Natural killer cell treated with Interleukin-12 subunit alpha and Interleukin-12 subunit beta and Interleukin-15 and Interleukin-18, amount 100 ng/mL, for 72 hours (primary cell): ENCODE results near the gene NDEL1. TPM values are rescaled to one million over a fixed set of nuclear protein-coding genes. Genes with fewer than 3 reads are reported as not detected.
"Not testable (repeated sequence)": the region's sequence is repeated elsewhere in the genome, so short reads cannot be mapped to it uniquely, and the experiment has no call there.

Experiments
- ATAC-seq, 2 donors: fragments of 150-1000 bp; cut with Tn5 transposase in 1 of 2; sonication (Bioruptor Pico), chemical (Tn5 transposase) in 1 of 2; 2 replicates each; pipeline ENCODE4 v1.10.0; 2021
- DNase-seq: peaks from one replicate; pipeline ENCODE4 v3.0.0; 2022; ENCODE audit warnings: low spot score
- H3K27ac Mint-ChIP-seq, 2 donors: 1 replicate in 1 of 2; 2 replicates in 1 of 2; pipeline ENCODE4 v1.8.0; 2022; ENCODE audit warnings: mixed read lengths in 2 of 2, mild to moderate bottlenecking in 1 of 2, moderate library complexity in 1 of 2
- H3K27me3 Mint-ChIP-seq, 2 donors: 1 replicate in 1 of 2; 2 replicates in 1 of 2; pipeline ENCODE4 v1.8.0; 2022; ENCODE audit warnings: mixed read lengths in 2 of 2
- H3K36me3 Mint-ChIP-seq: one replicate; pipeline ENCODE4 v1.8.0; 2022; ENCODE audit warnings: mixed read lengths
- H3K4me1 Mint-ChIP-seq, 2 donors: 1 replicate in 1 of 2; 2 replicates in 1 of 2; pipeline ENCODE4 v1.8.0; 2022; ENCODE audit warnings: low read depth in 2 of 2, mixed read lengths in 2 of 2, mild to moderate bottlenecking in 1 of 2
- H3K4me3 Mint-ChIP-seq: one replicate; pipeline ENCODE4 v1.8.0; 2022; ENCODE audit warnings: mixed read lengths
- H3K9me3 Mint-ChIP-seq: 2 replicates; pipeline ENCODE4 v1.8.0; 2022; ENCODE audit warnings: mixed read lengths
- total RNA-seq, 2 donors: library from RNA; stranded (reverse); gene quantifications; one replicate each; pipeline ENCODE4 v1.2.3, GENCODE V29; 2022

NDEL1 gene, protein sequence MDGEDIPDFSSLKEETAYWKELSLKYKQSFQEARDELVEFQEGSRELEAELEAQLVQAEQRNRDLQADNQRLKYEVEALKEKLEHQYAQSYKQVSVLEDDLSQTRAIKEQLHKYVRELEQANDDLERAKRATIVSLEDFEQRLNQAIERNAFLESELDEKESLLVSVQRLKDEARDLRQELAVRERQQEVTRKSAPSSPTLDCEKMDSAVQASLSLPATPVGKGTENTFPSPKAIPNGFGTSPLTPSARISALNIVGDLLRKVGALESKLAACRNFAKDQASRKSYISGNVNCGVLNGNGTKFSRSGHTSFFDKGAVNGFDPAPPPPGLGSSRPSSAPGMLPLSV
- total RNA-seq = 100 to 1,000 TPM in 1 of 2 donors, 10 to 100 TPM in 1; 94.9 to 101 TPM

DNA sequence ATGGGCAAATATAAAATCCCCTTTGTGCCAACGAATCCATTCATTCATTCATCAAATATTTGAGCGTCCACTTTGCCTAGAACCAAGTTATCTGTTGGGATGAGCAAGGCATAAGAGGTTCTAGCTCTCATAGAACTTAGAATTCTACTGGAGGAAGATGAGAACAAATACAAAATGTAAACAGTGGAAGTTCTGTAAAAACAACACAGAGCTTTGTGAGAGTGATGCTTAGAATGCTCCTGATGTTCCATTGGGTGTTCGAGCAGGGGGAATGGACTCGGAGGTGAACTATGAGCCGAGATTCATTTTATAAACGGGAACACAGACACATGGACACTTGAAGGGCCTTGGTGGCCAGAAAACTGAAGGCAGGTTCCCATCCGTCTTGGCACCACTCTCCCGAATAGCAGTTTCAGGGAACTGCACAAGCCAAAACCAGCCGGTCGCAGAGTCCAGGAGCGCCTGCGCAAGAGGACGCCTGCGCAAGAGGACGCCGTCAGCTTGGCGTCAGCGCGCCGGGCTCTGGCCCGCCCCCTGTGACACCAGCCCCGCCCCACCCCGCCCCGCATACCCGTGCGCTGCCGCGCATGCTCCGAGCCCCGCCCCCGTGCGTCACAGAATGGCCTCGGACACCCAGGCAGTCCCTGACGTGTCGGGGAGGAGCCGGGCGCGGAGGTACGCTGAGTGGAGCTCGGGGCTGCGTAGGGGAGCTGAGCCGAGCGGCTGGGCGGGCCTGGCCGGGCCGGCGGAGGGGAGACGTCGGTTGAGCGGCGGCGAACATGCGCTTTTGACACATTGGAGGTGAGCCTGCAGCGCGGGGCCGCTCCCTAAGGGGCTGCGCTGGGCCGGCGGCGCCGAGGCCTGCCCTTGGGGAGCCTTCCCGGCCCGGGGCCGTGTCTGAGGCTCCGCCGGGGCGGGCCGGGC is at the start of gene NDEL1:
Gene NDEL1 (plus strand): TSS at position 640 of the 924 bp plus-strand sequence. CDS start 8,388 bp downstream, outside the sequence.
- DNase-seq (peak; percentile 99), ATAC-seq (peak; percentile 98)
- peaks cover 15 to 25% of the 10 kb centered on the region in 2 donors for H3K4me1 Mint-ChIP-seq
- H3K9me3 Mint-ChIP-seq = no peaks in the 10 kb centered on the region
- peak within 1 kb of the TSS; percentile 93 for H3K4me3 Mint-ChIP-seq
- H3K27ac Mint-ChIP-seq = peak within 1 kb of the TSS; percentile 86 to 98
- no peaks in the 10 kb centered on the region for H3K27me3 Mint-ChIP-seq
- peaks cover 5% of the 10 kb centered on the region for H3K36me3 Mint-ChIP-seq

GRCh38 chr17:8386841-8387240 is 48.8 kb upstream of the NDEL1 start:
- no peak overlapping the region for H3K27ac Mint-ChIP-seq
- H3K4me3 Mint-ChIP-seq = peak overlapping the region; percentile 49
- peaks cover 15% of the 10 kb centered on the region for H3K36me3 Mint-ChIP-seq
- H3K4me1 Mint-ChIP-seq = peaks cover 48 to 49% of the 10 kb centered on the region in 2 donors
- ATAC-seq (no peak), DNase-seq (no peak)
- no peaks in the 10 kb centered on the region for H3K9me3 Mint-ChIP-seq
- H3K27me3 Mint-ChIP-seq = no peaks in the 10 kb centered on the region

- ATAC-seq = no peak
- no peak for DNase-seq
- Mint-ChIP-seq H3K9me3 (no peaks in the 10 kb centered on the region), H3K4me1 (peaks cover 40 to 42% of the 10 kb centered on the region in 2 donors), H3K27me3 (no peaks in the 10 kb centered on the region), H3K36me3 (peaks cover 2% of the 10 kb centered on the region), H3K27ac (peak overlapping the region in 1 of 2 donors; percentile 46), H3K4me3 (peak overlapping the region; percentile 51)
These were observed 47.6 kb upstream of the NDEL1 start for GRCh38 chr17:8387914-8388651.

GRCh38 chr17:8391711-8392110 is 44.0 kb upstream of the NDEL1 start:
- Mint-ChIP-seq H3K27me3 (peaks cover 7 to 10% of the 10 kb centered on the region in 2 donors), H3K36me3 (no peaks in the 10 kb centered on the region), H3K4me1 (peaks cover 30 to 34% of the 10 kb centered on the region in 2 donors), H3K27ac (no peak overlapping the region), H3K4me3 (no peak overlapping the region), H3K9me3 (no peaks in the 10 kb centered on the region)
- ATAC-seq (no peak), DNase-seq (no peak)

DNA sequence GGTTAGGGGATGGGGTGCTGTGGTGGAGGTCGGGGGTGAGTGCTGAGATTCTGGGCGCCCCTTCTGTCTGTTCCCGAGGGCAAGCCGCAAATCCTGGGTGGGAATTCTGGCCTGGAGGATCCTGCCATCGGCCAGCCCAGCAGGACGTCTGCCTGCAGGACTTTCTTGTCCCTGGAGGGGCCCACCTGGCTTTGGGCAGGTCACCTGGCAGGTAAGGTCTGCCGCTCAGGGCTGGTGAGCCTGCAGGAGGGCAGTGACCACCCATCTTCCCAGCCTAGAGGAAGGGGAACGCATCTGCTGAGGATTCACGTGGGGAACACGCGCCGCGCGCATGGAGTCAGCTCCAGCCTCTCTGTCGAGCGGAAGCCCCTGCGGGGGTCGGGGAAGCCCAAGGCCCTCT is 43.4 kb upstream of the NDEL1 start:
- no peak for DNase-seq
- Mint-ChIP-seq H3K27ac (no peak overlapping the region), H3K4me1 (peaks cover 29 to 32% of the 10 kb centered on the region in 2 donors), H3K27me3 (peaks cover 8 to 11% of the 10 kb centered on the region in 2 donors), H3K9me3 (no peaks in the 10 kb centered on the region), H3K4me3 (no peak overlapping the region), H3K36me3 (no peaks in the 10 kb centered on the region)
- no peak for ATAC-seq

GRCh38 chr17:8392674-8393469 is 42.8 kb upstream of the NDEL1 start:
- ATAC-seq (no peak), DNase-seq (no peak)
- Mint-ChIP-seq H3K27me3 (peaks cover 11 to 17% of the 10 kb centered on the region in 2 donors), H3K27ac (peak overlapping the region in 1 of 2 donors; percentile 85), H3K9me3 (no peaks in the 10 kb centered on the region), H3K36me3 (no peaks in the 10 kb centered on the region), H3K4me1 (peaks cover 23 to 26% of the 10 kb centered on the region in 2 donors), H3K4me3 (no peak overlapping the region)

- peak overlapping the region; percentile 39 to 85 for H3K27ac Mint-ChIP-seq
- DNase-seq = no peak
These were observed 42.0 kb upstream of the NDEL1 start for GRCh38 chr17:8393470-8394231.

DNA sequence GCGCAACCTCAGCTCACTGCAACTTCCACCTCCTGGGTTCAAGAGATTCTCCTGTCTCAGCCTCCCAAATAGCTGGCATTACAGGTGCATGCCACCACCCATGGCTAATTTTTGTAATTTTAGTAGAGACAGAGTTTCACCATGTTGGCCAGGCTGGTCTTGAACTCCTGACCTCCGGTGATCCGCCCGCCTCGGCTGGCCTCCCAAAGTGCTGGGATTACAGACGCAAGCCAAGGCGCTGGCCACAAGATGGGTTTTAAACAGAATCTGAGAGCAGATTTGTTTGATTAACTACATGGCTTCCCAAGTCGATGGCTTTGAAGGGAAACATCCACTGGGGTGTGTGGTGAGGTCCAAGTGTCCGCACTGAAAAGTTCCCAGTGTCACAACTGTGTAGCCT is 41.2 kb upstream of the NDEL1 start:
- H3K36me3 Mint-ChIP-seq, H3K4me3 Mint-ChIP-seq, H3K27ac Mint-ChIP-seq, H3K9me3 Mint-ChIP-seq, ATAC-seq, DNase-seq: not testable (repeated sequence)
- peaks cover 12 to 13% of the 10 kb centered on the region in 2 donors for H3K4me1 Mint-ChIP-seq
- peaks cover 14 to 17% of the 10 kb centered on the region in 2 donors for H3K27me3 Mint-ChIP-seq

More at GRCh38 chr17:8393470-8394231, 42.0 kb upstream of the NDEL1 start:
- Mint-ChIP-seq H3K9me3 (no peaks in the 10 kb centered on the region), H3K36me3 (no peaks in the 10 kb centered on the region), H3K4me1 (peaks cover 16 to 20% of the 10 kb centered on the region in 2 donors), H3K4me3 (no peak overlapping the region), H3K27me3 (peaks cover 14 to 17% of the 10 kb centered on the region in 2 donors)
- ATAC-seq = peak; percentile 80 to 81

DNA sequence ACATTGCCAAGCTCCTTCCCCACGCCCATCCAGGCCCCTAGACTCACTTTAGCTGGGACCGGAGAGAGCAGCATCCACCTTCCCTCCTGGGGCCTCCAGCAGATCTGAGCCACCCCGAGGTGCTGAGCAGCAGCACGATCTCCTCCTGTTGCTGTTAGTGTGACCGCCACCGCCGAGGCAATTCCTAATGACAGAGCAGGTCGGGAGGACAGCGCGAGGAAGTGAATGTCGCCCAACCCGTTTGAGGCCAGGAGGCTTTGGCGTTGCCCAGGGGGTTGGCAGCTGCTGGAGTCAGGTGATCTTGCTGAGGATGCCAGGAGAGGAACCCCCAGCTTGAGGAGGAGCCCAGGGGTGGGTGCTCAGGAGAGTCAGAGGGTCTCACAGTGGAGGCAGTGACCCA is 38.0 kb upstream of the NDEL1 start, which contains the start of gene RNF222:
Gene RNF222 (minus strand): TSS at position 192 of the 400 bp plus-strand sequence. CDS start 4,366 bp downstream, outside the sequence.
- Mint-ChIP-seq H3K4me1 (peaks cover 7 to 10% of the 10 kb centered on the region in 2 donors), H3K27me3 (peaks cover 18 to 31% of the 10 kb centered on the region in 2 donors), H3K9me3 (no peaks in the 10 kb centered on the region), H3K27ac (no peak within 1 kb of the TSS), H3K36me3 (no peaks in the 10 kb centered on the region), H3K4me3 (no peak within 1 kb of the TSS)
- no peak for DNase-seq
- ATAC-seq = no peak

DNA sequence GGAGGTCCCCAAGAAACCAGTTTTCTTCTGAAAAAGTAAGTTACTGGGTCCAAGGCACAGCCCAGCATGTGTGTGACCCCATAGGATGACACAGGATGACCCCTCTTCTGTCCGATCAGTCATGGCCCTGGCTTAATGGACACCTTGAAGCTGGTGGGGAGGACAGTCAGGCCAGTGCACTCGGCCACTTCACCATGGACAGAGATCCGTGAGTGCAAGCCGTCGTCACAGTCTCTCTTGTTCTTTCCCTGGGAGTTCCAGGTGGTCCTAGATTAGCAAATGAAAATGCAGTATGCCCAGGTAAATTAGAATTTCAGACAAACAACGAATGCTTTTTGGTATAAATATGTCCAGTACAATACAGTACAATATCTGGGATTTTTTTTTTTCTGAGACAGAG is 36.7 kb upstream of the NDEL1 start:
- peaks cover 1 to 2% of the 10 kb centered on the region in 2 donors for H3K4me1 Mint-ChIP-seq
- H3K9me3 Mint-ChIP-seq = no peaks in the 10 kb centered on the region
- no peaks in the 10 kb centered on the region for H3K36me3 Mint-ChIP-seq
- H3K4me3 Mint-ChIP-seq = no peak overlapping the region
- DNase-seq = no peak
- peaks cover 18 to 31% of the 10 kb centered on the region in 2 donors for H3K27me3 Mint-ChIP-seq
- ATAC-seq = no peak
- no peak overlapping the region for H3K27ac Mint-ChIP-seq

DNA sequence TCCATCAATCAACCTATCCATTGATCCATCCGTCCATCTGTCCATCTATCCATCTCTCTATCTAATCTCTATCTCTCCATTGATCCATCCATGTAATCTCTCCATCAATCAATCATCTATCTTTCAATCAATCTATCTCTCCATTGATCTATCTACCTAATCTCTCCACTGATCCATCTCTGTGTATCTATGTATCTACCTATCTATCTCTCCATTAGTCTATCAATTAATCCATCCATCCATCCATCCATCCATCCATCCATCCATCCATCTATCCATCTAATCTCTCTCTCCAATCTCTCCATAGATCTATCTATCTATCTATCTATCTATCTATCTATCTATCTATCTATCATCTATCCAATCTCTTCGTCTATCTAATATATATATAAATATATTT is 34.6 kb upstream of the NDEL1 start:
- H3K27ac Mint-ChIP-seq = no peak overlapping the region
- no peaks in the 10 kb centered on the region for H3K9me3 Mint-ChIP-seq
- H3K27me3 Mint-ChIP-seq = peaks cover 16 to 24% of the 10 kb centered on the region in 2 donors
- no peaks in the 10 kb centered on the region for H3K36me3 Mint-ChIP-seq
- ATAC-seq = no peak
- H3K4me3 Mint-ChIP-seq = no peak overlapping the region
- DNase-seq = no peak
- H3K4me1 Mint-ChIP-seq = no peaks in the 10 kb centered on the region

GRCh38 chr17:8402921-8403536 is 32.7 kb upstream of the NDEL1 start:
- DNase-seq (no peak), ATAC-seq (no peak)
- no peaks in the 10 kb centered on the region for H3K9me3 Mint-ChIP-seq
- no peaks in the 10 kb centered on the region for H3K4me1 Mint-ChIP-seq
- H3K27ac Mint-ChIP-seq = no peak overlapping the region
- H3K4me3 Mint-ChIP-seq = no peak overlapping the region
- H3K27me3 Mint-ChIP-seq = peaks cover 6 to 15% of the 10 kb centered on the region in 2 donors
- no peaks in the 10 kb centered on the region for H3K36me3 Mint-ChIP-seq
